Liver (tissue), 9 donors: ENCODE measurements around the gene METTL13. TPM values are rescaled to one million over a fixed set of nuclear protein-coding genes. Genes with fewer than 3 reads are reported as not detected.

ENCODE experiments used
- DNase-seq: peaks from one replicate; pipeline ENCODE4 v3.0.0-alpha.2; 2017; ENCODE audit warnings: low spot score
- H3K27ac ChIP-seq, 2 donors: one replicate each; pipeline ENCODE4 v1.7.0; 2013; ENCODE audit warnings: inconsistent platforms in 2 of 2, low read length in 2 of 2, control low read depth in 1 of 2, low read depth in 1 of 2, mild to moderate bottlenecking in 1 of 2
- H3K27me3 ChIP-seq, 4 donors: one replicate each; pipeline versions ENCODE4 v1.6.1 to v1.7.0; 2013; ENCODE audit warnings: low read length in 3 of 4, inconsistent platforms in 1 of 4, mild to moderate bottlenecking in 1 of 4, moderate library complexity in 1 of 4; ENCODE audit not compliant: control insufficient read depth in 4 of 4, insufficient read depth in 4 of 4
- H3K36me3 ChIP-seq, 4 donors: one replicate each; pipeline versions ENCODE4 v1.6.1 to v1.7.0; 2013; ENCODE audit warnings: low read length in 3 of 4, mild to moderate bottlenecking in 3 of 4, low read depth in 1 of 4, moderate library complexity in 1 of 4; ENCODE audit not compliant: control insufficient read depth in 4 of 4, insufficient read depth in 3 of 4
- H3K4me1 ChIP-seq, 4 donors: one replicate each; pipeline versions ENCODE4 v1.6.1 to v1.7.0; 2013; ENCODE audit warnings: low read length in 3 of 4, mild to moderate bottlenecking in 3 of 4, moderate library complexity in 1 of 4; ENCODE audit not compliant: control insufficient read depth in 4 of 4, insufficient read depth in 4 of 4
- H3K4me3 ChIP-seq, 3 donors: one replicate each; pipeline versions ENCODE4 v1.6.1 to v1.7.0; 2013; ENCODE audit warnings: low read length in 3 of 3, control low read depth in 1 of 3, low read depth in 1 of 3, mild to moderate bottlenecking in 1 of 3
- H3K9ac ChIP-seq, 2 donors: one replicate each; pipeline ENCODE4 v1.7.0; 2013; ENCODE audit warnings: low read length in 2 of 2, mild to moderate bottlenecking in 2 of 2, moderate library complexity in 2 of 2, control low read depth in 1 of 2, low read depth in 1 of 2
- H3K9me3 ChIP-seq, 4 donors: one replicate each; pipeline versions ENCODE4 v1.6.1 to v1.7.0; 2013; ENCODE audit warnings: low read length in 3 of 4; ENCODE audit not compliant: control insufficient read depth in 4 of 4
- ATF3 ChIP-seq: IDR thresholded peaks from 2 replicates; pipeline ENCODE4 v1.6.1; 2016; ENCODE audit warnings: antibody characterized with exemption
- EGR1 ChIP-seq, 2 donors: IDR thresholded peaks; 2 replicates each; pipeline ENCODE4 v1.6.1; 2016 to 2018; ENCODE audit warnings: antibody characterized with exemption in 2 of 2, low read depth in 2 of 2
- GABPA ChIP-seq, 2 donors: IDR thresholded peaks in 1 of 2; conservative IDR thresholded peaks in 1 of 2; 2 replicates each; pipeline ENCODE4 v1.6.1; 2016; ENCODE audit warnings: antibody characterized with exemption in 2 of 2, mild to moderate bottlenecking in 1 of 2, moderate library complexity in 1 of 2
- HNF4A ChIP-seq, 2 donors: conservative IDR thresholded peaks; 2 replicates each; pipeline ENCODE4 v1.6.1; 2016; ENCODE audit warnings: antibody characterized with exemption in 2 of 2, mild to moderate bottlenecking in 2 of 2
- JUND ChIP-seq, 2 donors: IDR thresholded peaks; 2 replicates each; pipeline ENCODE4 v1.6.1; 2016; ENCODE audit warnings: antibody characterized with exemption in 2 of 2
- REST ChIP-seq: IDR thresholded peaks from 2 replicates; pipeline ENCODE4 v1.6.1; 2016; ENCODE audit warnings: antibody characterized with exemption, mild to moderate bottlenecking
- RXRA ChIP-seq, 2 donors: IDR thresholded peaks; 2 replicates each; pipeline ENCODE4 v1.6.1; 2017 to 2018; ENCODE audit warnings: antibody characterized with exemption in 2 of 2, mild to moderate bottlenecking in 1 of 2
- SP1 ChIP-seq: IDR thresholded peaks from 2 replicates; pipeline ENCODE4 v1.6.1; 2018; ENCODE audit warnings: antibody characterized with exemption, mild to moderate bottlenecking
- TAF1 ChIP-seq: conservative IDR thresholded peaks from 2 replicates; pipeline ENCODE4 v1.6.1; 2016; ENCODE audit warnings: antibody characterized with exemption, mild to moderate bottlenecking
- ZBTB33 ChIP-seq: IDR thresholded peaks from 2 replicates; pipeline ENCODE4 v1.6.1; 2016; ENCODE audit warnings: antibody characterized with exemption
- WGBS: extraction: QIAGEN DNeasy Blood & Tissue Kit; methylation state at CpG from one replicate; pipeline ENCODE4 v1.1.7; 2013; 5-methylcytosine and 5-hydroxymethylcytosine counted together
- polyA plus RNA-seq, 2 donors: library from polyadenylated mRNA; stranded (reverse) in 1 of 2; unstranded in 1 of 2; fragments of 200-250 nt in 1 of 2; fragments of >200 nt in 1 of 2; fragmentation: Nextera tagmentation in 1 of 2; extraction: Ambion mirVana in 1 of 2; gene quantifications; one replicate each; pipeline versions ENCODE4 v1.2.1 to v1.2.3, GENCODE V29; 2013 to 2015
- total RNA-seq, 2 donors: library from RNA; depleted of rRNA; stranded (reverse); fragments of >200 nt; gene quantifications; one replicate each; pipeline ENCODE4 v1.2.3, GENCODE V29; 2014
- donor health status: healthy.
- donor health status: healthy.
- donor health status: healthy.
- donor health status: healthy.
- donor health status: healthy.

METTL13 gene
- total and polyA plus RNA-seq, 4 donors = 10.5 to 16.1 (median 13.4) TPM

GRCh38 chr1:171790318-171790717 is 8.9 kb downstream of the METTL13 start:
- Histone ChIP-seq H3K27ac (no peak overlapping the region), H3K9ac (no peak overlapping the region), H3K4me3 (no peak overlapping the region), H3K9me3 (no peaks in the 10 kb centered on the region), H3K4me1 (no peaks in the 10 kb centered on the region), H3K27me3 (no peaks in the 10 kb centered on the region), H3K36me3 (peaks cover 24 to 96% (median 69%) of the 10 kb centered on the region in 4 donors)
- WGBS = 86% methylated on average over 6 of the region's 6 CpGs
- no peak for DNase-seq
- TF ChIP-seq GABPA (IDR thresholded peaks at IDR 0.05 in 1 of 2, conservative IDR thresholded peaks at IDR 0.05 in 1 of 2) = no peak
- no peak for TF ChIP-seq JUND (IDR thresholded peaks at IDR 0.05)
- TF ChIP-seq HNF4A (conservative IDR thresholded peaks at IDR 0.05) = no peak
- TF ChIP-seq TAF1 = no peak

- H3K9ac ChIP-seq = no peak overlapping the region
- no peaks in the 10 kb centered on the region for H3K9me3 ChIP-seq
- H3K4me1 ChIP-seq = no peaks in the 10 kb centered on the region
- H3K27me3 ChIP-seq = no peaks in the 10 kb centered on the region
- DNase-seq = no peak
- TF ChIP-seq ATF3 = no peak
- no peak for TF ChIP-seq HNF4A (conservative IDR thresholded peaks at IDR 0.05)
- no peak for TF ChIP-seq RXRA (IDR thresholded peaks at IDR 0.05)
- TF ChIP-seq ZBTB33 = no peak
- TF ChIP-seq SP1 = no peak
- TF ChIP-seq REST = no peak
- H3K4me3 ChIP-seq = no peak overlapping the region
- 95% methylated on average over 7 of the region's 7 CpGs for WGBS
- H3K27ac ChIP-seq = no peak overlapping the region
- peaks cover 23 to 95% (median 67%) of the 10 kb centered on the region in 4 donors for H3K36me3 ChIP-seq
Measured at GRCh38 chr1:171792656-171793369, 11.4 kb downstream of the METTL13 start.

GRCh38 chr1:171793636-171794035 is 12.2 kb downstream of the METTL13 start:
- Histone ChIP-seq H3K4me1 (no peaks in the 10 kb centered on the region), H3K27me3 (no peaks in the 10 kb centered on the region), H3K27ac (no peak overlapping the region), H3K9me3 (no peaks in the 10 kb centered on the region), H3K36me3 (peaks cover 23 to 90% (median 61%) of the 10 kb centered on the region in 4 donors), H3K4me3 (no peak overlapping the region), H3K9ac (no peak overlapping the region)
- DNase-seq = no peak
- 100% methylated on average over 1 of the region's 1 CpG for WGBS
- TF ChIP-seq SP1 (no peak), EGR1 (IDR thresholded peaks at IDR 0.05; ENCODE audit: low read depth in 2 of 2) (no peak), TAF1 (no peak)
